ENCODE results near the gene ADAM10.

GRCh38 chr15:58554758-58555157 is 194.7 kb downstream of the ADAM10 start:
- TF ChIP-seq CTCF (IDR thresholded peaks at IDR 0.05) (no peak), POLR2A (IDR thresholded peaks at IDR 0.05) (no peak)
